Ovary (tissue), 3 donors: ENCODE measurements around the gene KCNAB3.

Experiments
- POLR2A ChIP-seq: fragments of 450-650 bp; IDR thresholded peaks from one replicate; pipeline ENCODE4 v1.6.1; 2017; ENCODE audit warnings: antibody characterized with exemption, mild to moderate bottlenecking, moderate library complexity
- TF ChIP-seq, protein P1 (sequence below), 3 donors: fragments of 450-650 bp in 2 of 3; fragments of 200-600 bp in 1 of 3; IDR thresholded peaks; one replicate each; pipeline versions ENCODE4 v1.5.1 to v1.8.0; 2016 to 2022; ENCODE audit warnings: antibody characterized with exemption in 3 of 3, mild to moderate bottlenecking in 1 of 3
- donor health status: DM: no; HTN: no; CAD: no.

- TF ChIP-seq, protein P1, sequence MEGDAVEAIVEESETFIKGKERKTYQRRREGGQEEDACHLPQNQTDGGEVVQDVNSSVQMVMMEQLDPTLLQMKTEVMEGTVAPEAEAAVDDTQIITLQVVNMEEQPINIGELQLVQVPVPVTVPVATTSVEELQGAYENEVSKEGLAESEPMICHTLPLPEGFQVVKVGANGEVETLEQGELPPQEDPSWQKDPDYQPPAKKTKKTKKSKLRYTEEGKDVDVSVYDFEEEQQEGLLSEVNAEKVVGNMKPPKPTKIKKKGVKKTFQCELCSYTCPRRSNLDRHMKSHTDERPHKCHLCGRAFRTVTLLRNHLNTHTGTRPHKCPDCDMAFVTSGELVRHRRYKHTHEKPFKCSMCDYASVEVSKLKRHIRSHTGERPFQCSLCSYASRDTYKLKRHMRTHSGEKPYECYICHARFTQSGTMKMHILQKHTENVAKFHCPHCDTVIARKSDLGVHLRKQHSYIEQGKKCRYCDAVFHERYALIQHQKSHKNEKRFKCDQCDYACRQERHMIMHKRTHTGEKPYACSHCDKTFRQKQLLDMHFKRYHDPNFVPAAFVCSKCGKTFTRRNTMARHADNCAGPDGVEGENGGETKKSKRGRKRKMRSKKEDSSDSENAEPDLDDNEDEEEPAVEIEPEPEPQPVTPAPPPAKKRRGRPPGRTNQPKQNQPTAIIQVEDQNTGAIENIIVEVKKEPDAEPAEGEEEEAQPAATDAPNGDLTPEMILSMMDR (IDR thresholded peaks at IDR 0.05) = no peak
- no peak for TF ChIP-seq POLR2A
Observed at GRCh38 chr17:7946441-7946840, 16.8 kb upstream of the KCNAB3 start.
